HG03565 (cell line): ENCODE data around the gene OR52K2.
"Not testable (repeated sequence)": the region's sequence is repeated elsewhere in the genome, so short reads cannot be mapped to it uniquely, and the experiment has no call there.

Experiments used
- ATAC-seq: cut with Tn5 transposase; IDR thresholded peaks from one replicate; pipeline ENCODE4 v1.9.1; 2021; ENCODE audit warnings: mild to moderate bottlenecking, moderate library complexity; ENCODE audit not compliant: unreplicated experiment

The OR52K2 gene

GRCh38 chr11:4479644-4480043 is 30.5 kb downstream of the OR52K2 start:
- ATAC-seq, result no peak

GRCh38 chr11:4480577-4481239 is 31.6 kb downstream of the OR52K2 start:
- ATAC-seq, result no peak

- ATAC-seq, result no peak
Measured at GRCh38 chr11:4481240-4481582, 32.1 kb downstream of the OR52K2 start.

- no peak for ATAC-seq
Measured at GRCh38 chr11:4482445-4482844, 33.4 kb downstream of the OR52K2 start, which contains the start of gene OR52K1. Gene OR52K1 (plus strand): TSS chr11:4482646. CDS start chr11:4488901, 6,255 bp downstream.

- ATAC-seq, result no peak
Measured at GRCh38 chr11:4484310-4484709, 35.2 kb downstream of the OR52K2 start.

- ATAC-seq, result not testable (repeated sequence)
Measured at GRCh38 chr11:4491405-4491804, 42.3 kb downstream of the OR52K2 start.

GRCh38 chr11:4491878-4492606 is 42.9 kb downstream of the OR52K2 start:
- ATAC-seq, result no peak

- ATAC-seq, result no peak
Measured at GRCh38 chr11:4493480-4493818, 44.4 kb downstream of the OR52K2 start.

GRCh38 chr11:4495487-4495886 is 46.4 kb downstream of the OR52K2 start:
- no peak for ATAC-seq

- no peak for ATAC-seq
Measured at GRCh38 chr11:4495986-4496385, 46.9 kb downstream of the OR52K2 start.

GRCh38 chr11:4496557-4497248 is 47.6 kb downstream of the OR52K2 start:
- ATAC-seq, result no peak
